Measurements from ENCODE around the gene POLR2A.
A peak's percentile ranks its signal among the peaks of the same experiment; 100 is the strongest.

POLR2A gene

DNA sequence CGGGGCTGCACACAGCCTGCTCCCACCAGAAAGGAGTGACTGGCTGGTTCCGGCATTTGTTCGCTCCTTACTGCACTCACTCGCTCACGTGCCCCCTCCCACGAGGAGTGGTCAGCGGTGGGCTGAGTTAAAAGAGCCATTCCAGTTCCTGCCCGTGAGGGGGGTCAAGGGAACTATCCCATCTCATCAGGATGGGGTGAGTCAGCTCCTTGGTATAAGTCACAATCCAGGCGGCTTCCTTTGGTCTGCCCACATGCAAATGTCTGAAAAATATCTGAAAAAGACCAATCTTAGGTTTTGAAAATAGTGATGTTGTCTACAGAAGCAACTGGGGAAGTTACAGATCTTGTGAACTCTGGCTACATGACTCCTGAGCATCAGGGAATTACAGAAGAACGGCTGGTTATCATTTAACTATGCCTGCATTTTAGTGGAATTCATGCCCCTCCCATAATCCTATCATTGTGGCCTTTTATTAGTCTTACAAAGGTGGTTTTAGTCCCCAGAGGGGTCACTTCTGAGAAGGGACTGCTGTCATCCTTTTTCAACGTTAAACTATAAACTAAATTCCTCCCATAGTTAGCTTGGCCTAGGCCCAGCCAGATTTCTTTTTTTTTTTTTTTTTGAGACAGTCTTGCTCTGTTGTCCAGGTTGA, 54.9 kb downstream of the POLR2A start:
- H2BK120ac ChIP-seq (ENCODE audit: insufficient read depth, low read length, poor library complexity) = no peak overlapping the region

DNA sequence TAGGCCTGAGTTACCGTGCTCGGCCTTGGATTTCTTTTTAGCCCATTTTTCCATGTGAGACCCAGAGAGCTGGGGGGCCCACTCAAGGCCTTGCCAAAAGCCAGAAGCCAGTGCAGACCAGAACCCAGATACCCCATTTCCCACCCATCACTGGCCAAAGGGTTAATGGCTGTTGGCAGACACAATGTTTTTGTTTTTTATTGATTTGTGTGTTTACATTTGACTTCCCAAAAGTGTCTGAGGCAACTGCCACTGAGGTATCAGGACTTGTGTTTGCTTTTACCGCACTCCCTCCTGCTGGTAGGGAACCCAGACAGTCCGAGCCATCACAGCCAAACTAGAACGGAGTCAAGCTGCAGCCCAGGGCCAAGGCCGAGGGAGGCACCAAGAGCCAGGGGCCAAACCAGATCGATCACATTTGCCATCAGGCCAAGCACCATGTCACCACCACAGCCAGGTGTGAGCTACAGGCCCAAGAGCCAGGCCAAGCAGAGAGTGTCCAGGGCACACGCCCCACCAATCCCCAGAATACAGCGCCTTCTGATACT, 57.0 kb downstream of the POLR2A start:
- Histone ChIP-seq H3K79me1 (ENCODE audit: low read length) (no peaks in the 10 kb centered on the region), H4K12ac (ENCODE audit: low read depth, low read length) (no peak overlapping the region), H2AFZ (ENCODE audit: insufficient read depth, low read length, poor library complexity) (no peak overlapping the region), H4K8ac (ENCODE audit: low read depth, low read length) (no peak overlapping the region), H2BK120ac (ENCODE audit: insufficient read depth, low read length, poor library complexity) (no peak overlapping the region), H3K4ac (ENCODE audit: low read depth, low read length) (no peak overlapping the region), H3K4me2 (ENCODE audit: low read length) (no peak overlapping the region), H3K9me3 (ENCODE audit: insufficient read depth, low read depth, low read length) (peaks cover 13% of the 10 kb centered on the region), H3K4me3 (ENCODE audit: low read depth, low read length) (no peak overlapping the region), H3K4me1 (ENCODE audit: control insufficient read depth in 1 of 2, insufficient read depth in 2 of 2, low read length in 2 of 2) (no peaks in the 10 kb centered on the region), H3K27ac (ENCODE audit: low read depth, low read length) (no peak overlapping the region), H3K14ac (ENCODE audit: low read length) (no peak overlapping the region), H3K27me3 (ENCODE audit: insufficient read depth, low read length) (no peaks in the 10 kb centered on the region), H2AK5ac (ENCODE audit: low read length) (no peak overlapping the region), H2BK12ac (ENCODE audit: low read length) (no peak overlapping the region), H4K91ac (ENCODE audit: low read depth, low read length) (no peak overlapping the region), H2BK5ac (ENCODE audit: low read depth, low read length, poor library complexity) (no peak overlapping the region), H3K23ac (ENCODE audit: low read length) (no peak overlapping the region), H3K36me3 (ENCODE audit: control insufficient read depth in 1 of 2, insufficient read depth in 2 of 2, low read length in 2 of 2) (no peaks in the 10 kb centered on the region), H3K18ac (ENCODE audit: low read length) (no peak overlapping the region), H3K9ac (ENCODE audit: low read length) (no peak overlapping the region), H3K79me2 (ENCODE audit: control insufficient read depth, insufficient read depth, low read length, poor library complexity) (no peaks in the 10 kb centered on the region)
- no CpG with 5 or more reads among the region's 9 CpGs for WGBS (ENCODE audit: extremely low coverage, insufficient coverage, insufficient read length)
- DNase-seq = no peak

More for the DNA sequence above, 54.9 kb downstream of the POLR2A start:
- peaks cover 15% of the 10 kb centered on the region for H3K9me3 ChIP-seq (ENCODE audit: insufficient read depth, low read depth, low read length)
- no peaks in the 10 kb centered on the region for H3K4me1 ChIP-seq (ENCODE audit: control insufficient read depth in 1 of 2, insufficient read depth in 2 of 2, low read length in 2 of 2)
- no peaks in the 10 kb centered on the region for H3K79me1 ChIP-seq (ENCODE audit: low read length)
- no CpG with 5 or more reads among the region's 11 CpGs for WGBS (ENCODE audit: extremely low coverage, insufficient coverage, insufficient read length)
- H3K79me2 ChIP-seq (ENCODE audit: control insufficient read depth, insufficient read depth, low read length, poor library complexity) = no peaks in the 10 kb centered on the region
- no peak overlapping the region for H4K91ac ChIP-seq (ENCODE audit: low read depth, low read length)
- H3K9ac ChIP-seq (ENCODE audit: low read length) = no peak overlapping the region
- H3K4me3 ChIP-seq (ENCODE audit: low read depth, low read length) = no peak overlapping the region
- H3K23ac ChIP-seq (ENCODE audit: low read length) = no peak overlapping the region
- H3K4me2 ChIP-seq (ENCODE audit: low read length) = no peak overlapping the region
- H2BK5ac ChIP-seq (ENCODE audit: low read depth, low read length, poor library complexity) = no peak overlapping the region
- no peak overlapping the region for H3K27ac ChIP-seq (ENCODE audit: low read depth, low read length)
- DNase-seq = no peak
- H2AFZ ChIP-seq (ENCODE audit: insufficient read depth, low read length, poor library complexity) = no peak overlapping the region
- H3K27me3 ChIP-seq (ENCODE audit: insufficient read depth, low read length) = no peaks in the 10 kb centered on the region
- H3K4ac ChIP-seq (ENCODE audit: low read depth, low read length) = no peak overlapping the region
- no peak overlapping the region for H2BK12ac ChIP-seq (ENCODE audit: low read length)
- H3K36me3 ChIP-seq (ENCODE audit: control insufficient read depth in 1 of 2, insufficient read depth in 2 of 2, low read length in 2 of 2) = no peaks in the 10 kb centered on the region
- no peak overlapping the region for H3K18ac ChIP-seq (ENCODE audit: low read length)
- H3K14ac ChIP-seq (ENCODE audit: low read length) = no peak overlapping the region
- no peak overlapping the region for H4K12ac ChIP-seq (ENCODE audit: low read depth, low read length)
- H4K8ac ChIP-seq (ENCODE audit: low read depth, low read length) = no peak overlapping the region
- no peak overlapping the region for H2AK5ac ChIP-seq (ENCODE audit: low read length)

DNA sequence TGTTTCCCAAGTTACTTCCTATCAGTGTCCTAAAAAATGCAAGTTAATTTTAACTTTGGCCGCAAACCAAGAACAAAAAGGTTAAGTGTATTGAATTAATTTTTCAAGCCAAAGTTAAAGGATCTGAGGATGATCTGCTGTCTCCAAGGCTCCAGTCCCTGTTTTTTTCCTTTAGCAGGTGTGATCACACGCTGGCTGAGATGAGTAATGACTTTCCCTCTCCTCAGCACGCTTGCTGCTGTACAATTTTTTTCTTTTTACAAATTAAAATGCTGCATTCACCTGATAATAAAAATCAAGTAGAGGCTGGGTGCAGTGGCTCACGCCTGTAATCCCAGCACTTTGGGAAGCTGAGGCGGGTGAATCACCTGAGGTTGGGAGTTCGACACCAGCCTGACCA, 60.7 kb downstream of the POLR2A start:
- H3K27ac ChIP-seq (ENCODE audit: low read depth, low read length) = no peak overlapping the region
- H3K23ac ChIP-seq (ENCODE audit: low read length) = no peak overlapping the region
- H3K36me3 ChIP-seq (ENCODE audit: control insufficient read depth in 1 of 2, insufficient read depth in 2 of 2, low read length in 2 of 2) = no peaks in the 10 kb centered on the region
- WGBS (ENCODE audit: extremely low coverage, insufficient coverage, insufficient read length) = no CpG with 5 or more reads among the region's 6 CpGs
- no peak overlapping the region for H2AK5ac ChIP-seq (ENCODE audit: low read length)
- H3K9me3 ChIP-seq (ENCODE audit: insufficient read depth, low read depth, low read length) = no peaks in the 10 kb centered on the region
- H3K9ac ChIP-seq (ENCODE audit: low read length) = no peak overlapping the region
- H4K12ac ChIP-seq (ENCODE audit: low read depth, low read length) = no peak overlapping the region
- H2BK5ac ChIP-seq (ENCODE audit: low read depth, low read length, poor library complexity) = no peak overlapping the region
- H2BK120ac ChIP-seq (ENCODE audit: insufficient read depth, low read length, poor library complexity) = no peak overlapping the region
- no peak overlapping the region for H3K4me3 ChIP-seq (ENCODE audit: low read depth, low read length)
- no peak overlapping the region for H3K4ac ChIP-seq (ENCODE audit: low read depth, low read length)
- H3K14ac ChIP-seq (ENCODE audit: low read length) = no peak overlapping the region
- no peaks in the 10 kb centered on the region for H3K79me2 ChIP-seq (ENCODE audit: control insufficient read depth, insufficient read depth, low read length, poor library complexity)
- no peaks in the 10 kb centered on the region for H3K27me3 ChIP-seq (ENCODE audit: insufficient read depth, low read length)
- H3K4me1 ChIP-seq (ENCODE audit: control insufficient read depth in 1 of 2, insufficient read depth in 2 of 2, low read length in 2 of 2) = peaks cover 6 to 10% of the 10 kb centered on the region in 2 experiments
- peaks cover 6% of the 10 kb centered on the region for H3K79me1 ChIP-seq (ENCODE audit: low read length)
- DNase-seq = no peak
- H4K91ac ChIP-seq (ENCODE audit: low read depth, low read length) = no peak overlapping the region
- no peak overlapping the region for H2BK12ac ChIP-seq (ENCODE audit: low read length)
- no peak overlapping the region for H3K18ac ChIP-seq (ENCODE audit: low read length)
- no peak overlapping the region for H4K8ac ChIP-seq (ENCODE audit: low read depth, low read length)
- H3K4me2 ChIP-seq (ENCODE audit: low read length) = no peak overlapping the region
- no peak overlapping the region for H2AFZ ChIP-seq (ENCODE audit: insufficient read depth, low read length, poor library complexity)

DNA sequence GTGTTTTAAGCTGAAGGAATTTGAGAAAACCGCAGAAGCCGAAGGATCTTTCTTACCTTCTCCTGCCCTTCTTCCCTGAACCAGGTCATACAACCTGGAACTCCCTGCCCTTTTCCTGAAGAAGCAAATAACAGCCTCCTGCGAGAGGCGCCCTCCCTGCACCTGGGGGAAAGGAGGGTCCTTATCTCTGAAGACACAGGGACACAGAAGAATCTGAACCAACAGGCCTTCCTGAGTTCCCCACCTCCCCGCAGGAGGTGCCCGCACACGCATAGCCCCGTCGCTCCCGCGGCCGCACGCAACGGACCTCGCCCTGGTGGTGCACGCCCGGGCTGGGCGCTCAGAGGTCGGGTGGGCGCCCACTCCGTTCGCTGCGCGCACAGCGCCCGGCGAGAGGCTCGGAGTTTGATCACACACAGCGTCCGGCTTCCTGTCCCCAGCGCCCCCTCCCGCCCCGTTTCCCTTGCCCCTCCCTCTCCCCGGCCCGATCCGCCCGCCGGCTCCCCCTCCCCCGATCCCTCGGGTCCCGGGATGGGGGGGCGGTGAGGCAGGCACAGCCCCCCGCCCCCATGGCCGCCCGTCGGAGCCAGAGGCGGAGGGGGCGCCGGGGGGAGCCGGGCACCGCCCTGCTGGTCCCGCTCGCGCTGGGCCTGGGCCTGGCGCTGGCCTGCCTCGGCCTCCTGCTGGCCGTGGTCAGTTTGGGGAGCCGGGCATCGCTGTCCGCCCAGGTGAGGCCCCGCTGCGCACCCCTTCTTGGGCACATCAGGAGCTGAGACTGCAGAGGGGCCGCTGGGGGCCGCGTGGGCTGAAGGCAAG, 64.6 kb downstream of the POLR2A start, which contains the start of gene TNFSF12:
Gene TNFSF12 (plus strand): TSS at position 474 of the 816 bp plus-strand sequence. CDS start 96 bp downstream, at position 570.
- Histone ChIP-seq H3K18ac (ENCODE audit: low read length) (peak within 1 kb of the TSS; percentile 74), H4K8ac (ENCODE audit: low read depth, low read length) (peak within 1 kb of the TSS; percentile 87), H3K4me3 (ENCODE audit: low read depth, low read length) (peak within 1 kb of the TSS; percentile 79), H3K27ac (ENCODE audit: low read depth, low read length) (no peak within 1 kb of the TSS), H2AFZ (ENCODE audit: insufficient read depth, low read length, poor library complexity) (peak within 1 kb of the TSS; percentile 87), H3K9ac (ENCODE audit: low read length) (peak within 1 kb of the TSS; percentile 65), H4K91ac (ENCODE audit: low read depth, low read length) (peak within 1 kb of the TSS; percentile 72), H3K4me1 (ENCODE audit: control insufficient read depth in 1 of 2, insufficient read depth in 2 of 2, low read length in 2 of 2) (peaks cover 6 to 10% of the 10 kb centered on the region in 2 experiments), H3K36me3 (ENCODE audit: control insufficient read depth in 1 of 2, insufficient read depth in 2 of 2, low read length in 2 of 2) (no peaks in the 10 kb centered on the region), H2AK5ac (ENCODE audit: low read length) (no peak within 1 kb of the TSS), H3K4ac (ENCODE audit: low read depth, low read length) (peak within 1 kb of the TSS; percentile 16), H3K23ac (ENCODE audit: low read length) (no peak within 1 kb of the TSS), H4K12ac (ENCODE audit: low read depth, low read length) (peak within 1 kb of the TSS; percentile 90), H2BK120ac (ENCODE audit: insufficient read depth, low read length, poor library complexity) (no peak within 1 kb of the TSS), H3K9me3 (ENCODE audit: insufficient read depth, low read depth, low read length) (no peaks in the 10 kb centered on the region), H2BK12ac (ENCODE audit: low read length) (no peak within 1 kb of the TSS), H3K79me1 (ENCODE audit: low read length) (peaks cover 6% of the 10 kb centered on the region), H3K14ac (ENCODE audit: low read length) (peak within 1 kb of the TSS; percentile 96), H3K4me2 (ENCODE audit: low read length) (peak within 1 kb of the TSS; percentile 99), H3K79me2 (ENCODE audit: control insufficient read depth, insufficient read depth, low read length, poor library complexity) (no peaks in the 10 kb centered on the region), H2BK5ac (ENCODE audit: low read depth, low read length, poor library complexity) (no peak within 1 kb of the TSS), H3K27me3 (ENCODE audit: insufficient read depth, low read length) (no peaks in the 10 kb centered on the region)
- WGBS (ENCODE audit: extremely low coverage, insufficient coverage, insufficient read length) = no CpG with 5 or more reads among the region's 65 CpGs
- peak in 1 of 2 donors; percentile 44 for DNase-seq
